ENCODE measurements around the gene RIGI. TPM values are rescaled to one million over a fixed set of nuclear protein-coding genes. Genes with fewer than 3 reads are reported as not detected.
"Not testable (repeated sequence)": the region's sequence is repeated elsewhere in the genome, so short reads cannot be mapped to it uniquely, and the experiment has no call there.

RIGI gene
- polyA plus RNA-seq, 1 donor, result 13.1 TPM

- H3K27me3 ChIP-seq (ENCODE audit: control insufficient read depth, insufficient read depth, low read length), result no peaks in the 10 kb centered on the region
- H3K36me3 ChIP-seq (ENCODE audit: control insufficient read depth, insufficient read depth, low read length), result no peaks in the 10 kb centered on the region
- H3K9me3 ChIP-seq (ENCODE audit: control insufficient read depth, low read depth, low read length), result no peaks in the 10 kb centered on the region
- no peak overlapping the region for H3K4me3 ChIP-seq (ENCODE audit: low read length)
- DNase-seq, result no peak
- no peak overlapping the region for H3K27ac ChIP-seq (ENCODE audit: low read length)
- peaks cover 10% of the 10 kb centered on the region for H3K4me1 ChIP-seq (ENCODE audit: control insufficient read depth, insufficient read depth, low read length)
Measured at GRCh38 chr9:32554591-32554990, 28.6 kb upstream of the RIGI start.

DNA sequence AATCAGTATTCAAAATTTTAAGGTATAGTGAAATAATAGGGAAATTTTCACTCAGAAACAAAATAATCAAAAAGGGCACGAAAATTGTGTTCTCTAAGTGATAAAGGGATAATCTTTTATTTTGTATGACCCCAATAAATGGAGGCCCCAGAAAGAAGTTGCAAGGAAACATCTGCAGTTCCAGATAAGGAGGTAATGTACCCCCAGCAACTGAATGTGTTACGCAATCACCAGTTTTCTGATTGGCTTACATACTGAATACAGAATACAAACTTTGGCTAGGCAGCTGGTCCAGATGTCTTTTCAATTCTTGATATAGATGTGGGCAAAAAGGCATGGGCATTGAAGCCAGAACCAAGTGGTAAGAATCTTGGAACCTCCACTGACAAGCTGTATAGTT is 28.1 kb upstream of the RIGI start:
- Histone ChIP-seq H3K4me1 (ENCODE audit: control insufficient read depth, insufficient read depth, low read length) (peaks cover 10% of the 10 kb centered on the region), H3K9me3 (ENCODE audit: control insufficient read depth, low read depth, low read length) (no peaks in the 10 kb centered on the region), H3K27me3 (ENCODE audit: control insufficient read depth, insufficient read depth, low read length) (no peaks in the 10 kb centered on the region), H3K4me3 (ENCODE audit: low read length) (no peak overlapping the region), H3K27ac (ENCODE audit: low read length) (no peak overlapping the region), H3K36me3 (ENCODE audit: control insufficient read depth, insufficient read depth, low read length) (peaks cover 2% of the 10 kb centered on the region)
- DNase-seq, result peak in 1 of 2 donors; percentile 31
- 20% methylated on average over 1 of the region's 2 CpGs for WGBS (ENCODE audit: insufficient coverage, low lambda C conversion rate)

- peak within 1 kb of the TSS; percentile 78 for H3K4me3 ChIP-seq (ENCODE audit: low read length)
- no peaks in the 10 kb centered on the region for H3K27me3 ChIP-seq (ENCODE audit: control insufficient read depth, insufficient read depth, low read length)
- peaks cover 10% of the 10 kb centered on the region for H3K4me1 ChIP-seq (ENCODE audit: control insufficient read depth, insufficient read depth, low read length)
- 0% methylated on average over 4 of the region's 46 CpGs for WGBS (ENCODE audit: insufficient coverage, low lambda C conversion rate)
- peaks cover 2% of the 10 kb centered on the region for H3K36me3 ChIP-seq (ENCODE audit: control insufficient read depth, insufficient read depth, low read length)
- H3K9me3 ChIP-seq (ENCODE audit: control insufficient read depth, low read depth, low read length), result no peaks in the 10 kb centered on the region
- peak within 1 kb of the TSS; percentile 96 for H3K27ac ChIP-seq (ENCODE audit: low read length)
- DNase-seq, result peak; percentile 88 to 95
Measured at GRCh38 chr9:32552172-32552872, 26.3 kb upstream of the RIGI start, which contains the start of the genes SMIM27 and TOPORS. Gene SMIM27, plus strand, starts transcription at chr9:32552327. Its CDS starts 108 bp downstream, at chr9:32552435. Gene TOPORS, minus strand, starts transcription at chr9:32552586. Its CDS starts 150 bp downstream, at chr9:32552436.

DNA sequence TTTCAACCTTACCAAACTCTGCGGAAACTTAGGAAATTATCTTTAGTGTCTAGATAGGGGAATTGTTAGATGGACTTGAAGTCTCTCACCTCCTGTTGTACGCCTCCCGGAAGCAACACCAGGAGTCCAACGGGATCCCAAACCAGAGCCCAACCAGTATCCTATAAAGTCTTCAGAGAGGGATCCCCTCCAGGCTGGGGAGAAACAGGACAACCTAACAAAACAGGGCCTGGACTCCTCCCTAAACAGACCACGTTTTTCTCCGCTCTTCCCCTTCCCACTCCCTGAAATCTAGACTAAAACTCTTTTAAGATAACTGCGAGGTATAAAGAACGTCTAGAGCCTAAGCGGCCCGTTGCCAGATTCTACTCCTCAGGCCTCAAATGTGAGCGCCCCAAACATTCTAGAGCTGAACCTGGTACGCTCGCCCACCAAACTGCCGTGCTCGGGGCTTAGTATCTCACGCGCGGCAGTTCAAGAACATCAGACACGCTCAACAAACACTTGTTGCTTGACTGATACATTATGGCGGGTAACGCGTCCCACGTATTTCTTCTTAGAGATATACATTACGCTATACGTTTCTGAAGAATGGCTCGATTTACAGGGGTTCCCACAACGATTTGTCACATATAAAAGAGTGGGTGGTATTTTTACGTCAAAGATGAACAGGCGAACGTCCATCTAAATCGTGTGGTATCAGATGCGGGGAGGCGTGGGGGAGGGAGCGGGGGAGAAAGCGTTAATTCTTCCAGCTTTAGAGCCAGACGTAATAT is 25.5 kb upstream of the RIGI start:
- Histone ChIP-seq H3K27me3 (ENCODE audit: control insufficient read depth, insufficient read depth, low read length) (no peaks in the 10 kb centered on the region), H3K9me3 (ENCODE audit: control insufficient read depth, low read depth, low read length) (no peaks in the 10 kb centered on the region), H3K36me3 (ENCODE audit: control insufficient read depth, insufficient read depth, low read length) (peaks cover 2% of the 10 kb centered on the region), H3K27ac (ENCODE audit: low read length) (peak overlapping the region; percentile 96), H3K4me1 (ENCODE audit: control insufficient read depth, insufficient read depth, low read length) (peaks cover 10% of the 10 kb centered on the region), H3K4me3 (ENCODE audit: low read length) (peak overlapping the region; percentile 78)
- peak; percentile 30 to 64 for DNase-seq
- WGBS (ENCODE audit: insufficient coverage, low lambda C conversion rate), result no CpG with 5 or more reads among the region's 36 CpGs

DNA sequence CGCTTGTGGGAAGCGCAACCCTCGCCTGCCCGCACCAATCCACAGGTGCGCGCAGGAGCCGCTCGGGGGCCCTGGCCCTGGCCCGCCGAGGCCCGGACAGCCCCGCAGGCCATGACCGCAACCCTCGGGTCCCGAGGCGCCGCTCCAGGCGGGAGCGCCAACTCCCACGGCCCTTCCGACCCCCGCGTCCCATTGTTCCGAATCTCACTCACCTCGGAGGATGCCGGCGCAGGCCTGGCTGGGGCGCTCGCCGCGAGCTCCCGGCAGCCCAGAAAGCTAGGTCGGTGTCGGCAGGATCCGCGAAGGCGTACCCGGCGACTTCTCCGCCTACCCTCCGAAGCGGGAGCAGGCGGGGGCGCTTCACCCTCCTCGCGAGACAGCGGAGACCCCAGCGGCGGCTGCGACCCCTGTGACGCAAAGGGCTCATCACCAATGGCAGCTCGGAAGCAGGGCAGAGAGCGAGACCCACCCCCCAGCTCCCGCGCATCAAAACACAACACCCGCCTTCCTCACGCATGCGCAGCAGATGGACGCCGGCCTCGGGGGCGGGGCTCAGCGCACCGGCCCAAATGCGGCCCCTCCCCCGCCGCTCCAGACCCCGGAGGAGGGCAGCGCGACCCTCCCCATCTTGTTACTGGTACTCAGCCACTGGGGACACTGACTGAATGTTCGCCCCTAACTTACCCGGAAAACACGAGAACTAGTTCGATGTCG is 24.7 kb upstream of the RIGI start:
- H3K4me1 ChIP-seq (ENCODE audit: control insufficient read depth, insufficient read depth, low read length), result peaks cover 10% of the 10 kb centered on the region
- H3K36me3 ChIP-seq (ENCODE audit: control insufficient read depth, insufficient read depth, low read length), result peaks cover 2% of the 10 kb centered on the region
- DNase-seq, result peak; percentile 93
- no peaks in the 10 kb centered on the region for H3K9me3 ChIP-seq (ENCODE audit: control insufficient read depth, low read depth, low read length)
- H3K27ac ChIP-seq (ENCODE audit: low read length), result peak overlapping the region; percentile 96
- no peaks in the 10 kb centered on the region for H3K27me3 ChIP-seq (ENCODE audit: control insufficient read depth, insufficient read depth, low read length)
- WGBS (ENCODE audit: insufficient coverage, low lambda C conversion rate), result no CpG with 5 or more reads among the region's 75 CpGs
- H3K4me3 ChIP-seq (ENCODE audit: low read length), result peak overlapping the region; percentile 78

DNA sequence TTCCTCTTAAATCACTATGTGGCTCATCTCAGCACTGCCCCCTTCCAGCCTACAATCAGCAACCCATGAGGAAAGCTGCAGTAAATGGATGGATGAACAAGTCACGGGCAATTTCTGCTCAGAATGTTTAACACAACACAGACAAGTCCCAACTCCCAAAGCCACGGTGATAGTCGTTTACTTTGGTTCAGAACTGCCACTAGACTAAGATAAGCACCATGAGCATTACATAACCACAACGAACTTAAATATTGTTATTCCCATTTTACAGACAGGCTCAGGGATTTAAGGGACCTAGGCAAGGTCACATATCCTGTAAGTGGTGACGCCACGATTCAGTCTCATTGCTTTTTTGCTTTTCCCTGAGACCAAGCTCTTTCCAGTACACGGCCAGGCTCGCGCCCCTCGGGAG is 24.2 kb upstream of the RIGI start:
- Histone ChIP-seq H3K27ac (ENCODE audit: low read length) (peak overlapping the region; percentile 96), H3K4me3 (ENCODE audit: low read length) (peak overlapping the region; percentile 78), H3K9me3 (ENCODE audit: control insufficient read depth, low read depth, low read length) (no peaks in the 10 kb centered on the region), H3K27me3 (ENCODE audit: control insufficient read depth, insufficient read depth, low read length) (no peaks in the 10 kb centered on the region), H3K36me3 (ENCODE audit: control insufficient read depth, insufficient read depth, low read length) (peaks cover 2% of the 10 kb centered on the region), H3K4me1 (ENCODE audit: control insufficient read depth, insufficient read depth, low read length) (peaks cover 10% of the 10 kb centered on the region)
- no peak for DNase-seq
- WGBS (ENCODE audit: insufficient coverage, low lambda C conversion rate), result no CpG with 5 or more reads among the region's 10 CpGs

GRCh38 chr9:32548213-32548612 is 22.2 kb upstream of the RIGI start:
- not testable (repeated sequence) for H3K27me3 ChIP-seq (ENCODE audit: control insufficient read depth, insufficient read depth, low read length); H3K36me3 ChIP-seq (ENCODE audit: control insufficient read depth, insufficient read depth, low read length); H3K4me1 ChIP-seq (ENCODE audit: control insufficient read depth, insufficient read depth, low read length)

GRCh38 chr9:32545884-32546283 is 19.9 kb upstream of the RIGI start:
- no peak for DNase-seq
- Histone ChIP-seq H3K4me3 (ENCODE audit: low read length) (no peak overlapping the region), H3K4me1 (ENCODE audit: control insufficient read depth, insufficient read depth, low read length) (peaks cover 5% of the 10 kb centered on the region), H3K36me3 (ENCODE audit: control insufficient read depth, insufficient read depth, low read length) (peaks cover 29% of the 10 kb centered on the region), H3K27me3 (ENCODE audit: control insufficient read depth, insufficient read depth, low read length) (no peaks in the 10 kb centered on the region), H3K9me3 (ENCODE audit: control insufficient read depth, low read depth, low read length) (no peaks in the 10 kb centered on the region), H3K27ac (ENCODE audit: low read length) (no peak overlapping the region)
- 100% methylated on average over 1 of the region's 1 CpG for WGBS (ENCODE audit: insufficient coverage, low lambda C conversion rate)

More at GRCh38 chr9:32548213-32548612, 22.2 kb upstream of the RIGI start:
- H3K4me3 ChIP-seq (ENCODE audit: low read length); H3K27ac ChIP-seq (ENCODE audit: low read length); DNase-seq; H3K9me3 ChIP-seq (ENCODE audit: control insufficient read depth, low read depth, low read length): not testable (repeated sequence)
- WGBS (ENCODE audit: insufficient coverage, low lambda C conversion rate), result 100% methylated on average over 1 of the region's 20 CpGs

GRCh38 chr9:32543047-32543446 is 17.1 kb upstream of the RIGI start:
- H3K4me3 ChIP-seq (ENCODE audit: low read length), result no peak overlapping the region
- peaks cover 27% of the 10 kb centered on the region for H3K36me3 ChIP-seq (ENCODE audit: control insufficient read depth, insufficient read depth, low read length)
- no CpG with 5 or more reads among the region's 4 CpGs for WGBS (ENCODE audit: insufficient coverage, low lambda C conversion rate)
- no peak overlapping the region for H3K27ac ChIP-seq (ENCODE audit: low read length)
- no peaks in the 10 kb centered on the region for H3K27me3 ChIP-seq (ENCODE audit: control insufficient read depth, insufficient read depth, low read length)
- no peaks in the 10 kb centered on the region for H3K9me3 ChIP-seq (ENCODE audit: control insufficient read depth, low read depth, low read length)
- no peak for DNase-seq
- no peaks in the 10 kb centered on the region for H3K4me1 ChIP-seq (ENCODE audit: control insufficient read depth, insufficient read depth, low read length)

- Histone ChIP-seq H3K27ac (ENCODE audit: low read length) (no peak overlapping the region), H3K9me3 (ENCODE audit: control insufficient read depth, low read depth, low read length) (no peaks in the 10 kb centered on the region), H3K27me3 (ENCODE audit: control insufficient read depth, insufficient read depth, low read length) (no peaks in the 10 kb centered on the region), H3K4me1 (ENCODE audit: control insufficient read depth, insufficient read depth, low read length) (no peaks in the 10 kb centered on the region), H3K36me3 (ENCODE audit: control insufficient read depth, insufficient read depth, low read length) (no peaks in the 10 kb centered on the region), H3K4me3 (ENCODE audit: low read length) (no peak overlapping the region)
- no peak for DNase-seq
- WGBS (ENCODE audit: insufficient coverage, low lambda C conversion rate), result 100% methylated on average over 1 of the region's 4 CpGs
Measured at GRCh38 chr9:32533816-32534215, 7.8 kb upstream of the RIGI start.

Data from large intestine (tissue), 3 donors.